Measurements from ENCODE around the gene DNAL1. TPM values are rescaled to one million over a fixed set of nuclear protein-coding genes. Genes with fewer than 3 reads are reported as not detected.
"Not testable (repeated sequence)": the region's sequence is repeated elsewhere in the genome, so short reads cannot be mapped to it uniquely, and the experiment has no call there.

DNAL1 gene
- polyA plus RNA-seq, 4 donors = 18.9 to 28.4 (median 25.1) TPM

- DNase-seq (ENCODE audit: low read depth in 4 of 4, low spot score in 3 of 4) = no peak
These were observed 7.0 kb upstream of the DNAL1 start for GRCh38 chr14:73637830-73638229.

GRCh38 chr14:73640796-73641365, 3.9 kb upstream of the DNAL1 start:
- no peak for DNase-seq (ENCODE audit: low read depth in 4 of 4, low spot score in 3 of 4)

- DNase-seq (ENCODE audit: low read depth in 4 of 4, low spot score in 3 of 4) = no peak
These were observed 443 bp downstream of the DNAL1 start for GRCh38 chr14:73645248-73645610.

GRCh38 chr14:73651005-73651404, 6.2 kb downstream of the DNAL1 start:
- no peak for DNase-seq (ENCODE audit: low read depth in 4 of 4, low spot score in 3 of 4)

- no peak for DNase-seq (ENCODE audit: low read depth in 4 of 4, low spot score in 3 of 4)
These were observed 11.1 kb downstream of the DNAL1 start for GRCh38 chr14:73655851-73656250.

GRCh38 chr14:73659202-73659601, 14.4 kb downstream of the DNAL1 start:
- not testable (repeated sequence) for DNase-seq (ENCODE audit: low read depth in 4 of 4, low spot score in 3 of 4)

GRCh38 chr14:73660511-73660910, 15.7 kb downstream of the DNAL1 start:
- DNase-seq (ENCODE audit: low read depth in 4 of 4, low spot score in 3 of 4) = no peak

GRCh38 chr14:73661872-73662271, 17.1 kb downstream of the DNAL1 start:
- DNase-seq (ENCODE audit: low read depth in 4 of 4, low spot score in 3 of 4) = no peak

GRCh38 chr14:73662487-73662943, 17.7 kb downstream of the DNAL1 start:
- no peak for DNase-seq (ENCODE audit: low read depth in 4 of 4, low spot score in 3 of 4)

- DNase-seq (ENCODE audit: low read depth in 4 of 4, low spot score in 3 of 4) = no peak
These were observed 18.9 kb downstream of the DNAL1 start for GRCh38 chr14:73663548-73664212.

- DNase-seq (ENCODE audit: low read depth in 4 of 4, low spot score in 3 of 4) = no peak
These were observed 20.3 kb downstream of the DNAL1 start for GRCh38 chr14:73665130-73665529.

GRCh38 chr14:73666583-73666982, 21.8 kb downstream of the DNAL1 start:
- no peak for DNase-seq (ENCODE audit: low read depth in 4 of 4, low spot score in 3 of 4)

- DNase-seq (ENCODE audit: low read depth in 4 of 4, low spot score in 3 of 4) = no peak
These were observed 23.1 kb downstream of the DNAL1 start for GRCh38 chr14:73667854-73668253.

- no peak for DNase-seq (ENCODE audit: low read depth in 4 of 4, low spot score in 3 of 4)
These were observed 30.2 kb downstream of the DNAL1 start for GRCh38 chr14:73674986-73675385.

- DNase-seq (ENCODE audit: low read depth in 4 of 4, low spot score in 3 of 4) = no peak
These were observed 33.9 kb downstream of the DNAL1 start for GRCh38 chr14:73678698-73679097.

- no peak for DNase-seq (ENCODE audit: low read depth in 4 of 4, low spot score in 3 of 4)
These were observed 36.0 kb downstream of the DNAL1 start for GRCh38 chr14:73680821-73681220.

- DNase-seq (ENCODE audit: low read depth in 4 of 4, low spot score in 3 of 4) = no peak
These were observed 39.8 kb downstream of the DNAL1 start for GRCh38 chr14:73684627-73685026.

- no peak for DNase-seq (ENCODE audit: low read depth in 4 of 4, low spot score in 3 of 4)
These were observed 40.5 kb downstream of the DNAL1 start for GRCh38 chr14:73685328-73685727.

GRCh38 chr14:73686901-73687300, 42.1 kb downstream of the DNAL1 start:
- no peak for DNase-seq (ENCODE audit: low read depth in 4 of 4, low spot score in 3 of 4)

- DNase-seq (ENCODE audit: low read depth in 4 of 4, low spot score in 3 of 4) = no peak
These were observed 49.3 kb downstream of the DNAL1 start for GRCh38 chr14:73694083-73694482.

- no peak for DNase-seq (ENCODE audit: low read depth in 4 of 4, low spot score in 3 of 4)
These were observed 50.3 kb downstream of the DNAL1 start for GRCh38 chr14:73695082-73695481.

GRCh38 chr14:73695997-73696396, 51.2 kb downstream of the DNAL1 start:
- DNase-seq (ENCODE audit: low read depth in 4 of 4, low spot score in 3 of 4) = no peak
